SJSA1 (cell line): ENCODE results near the gene RASSF7. TPM values are rescaled to one million over a fixed set of nuclear protein-coding genes. Genes with fewer than 3 reads are reported as not detected.

Experiments
- total RNA-seq: library from RNA; depleted of rRNA; stranded (reverse); fragments of >200 nt; shearing (Covaris generic); gene quantifications from 2 replicates; pipeline ENCODE4 v1.2.3, GENCODE V29; 2014; rRNA removed

RASSF7 gene
- total RNA-seq, 1 experiment from 2014 or later: 16.4 TPM

Other genes with a start within 250 kb of the RASSF7 start
- 0.37 TPM in 1 of 2 replicates, not detected in the other for gene IFITM1, start 246.9 kb upstream of the RASSF7 start, total RNA-seq
- gene IFITM3, start 240.1 kb upstream of the RASSF7 start, total RNA-seq: 43.5 and 63.1 TPM in 2 replicates
- gene B4GALNT4, start 191.5 kb upstream of the RASSF7 start, total RNA-seq: not detected in 2 replicates
- 1.9 and 5.7 TPM in 2 replicates for gene PKP3, start 166.8 kb upstream of the RASSF7 start, total RNA-seq
- 3.3 and 8.6 TPM in 2 replicates for gene SIGIRR, start 146.0 kb upstream of the RASSF7 start, total RNA-seq
- gene ANO9, start 119.0 kb upstream of the RASSF7 start, total RNA-seq: not detected in 2 replicates
- 11.5 and 18.3 TPM in 2 replicates for gene PTDSS2, start 110.7 kb upstream of the RASSF7 start, total RNA-seq
- gene RNH1, start 53.7 kb upstream of the RASSF7 start, total RNA-seq: 121 and 137 TPM in 2 replicates
- 47.3 and 52.3 TPM in 2 replicates for gene HRAS, start 25.4 kb upstream of the RASSF7 start, total RNA-seq
- 0.05 TPM in 1 of 2 replicates, not detected in the other for gene LRRC56, start 23.4 kb upstream of the RASSF7 start, total RNA-seq
- 0.18 TPM in 1 of 2 replicates, not detected in the other for gene LMNTD2, start 232 bp upstream of the RASSF7 start, total RNA-seq
- gene PHRF1, start 15.5 kb downstream of the RASSF7 start, total RNA-seq: 15.8 and 21.7 TPM in 2 replicates
- 4.3 and 5.9 TPM in 2 replicates for gene IRF7, start 55.0 kb downstream of the RASSF7 start, total RNA-seq
- not detected in 2 replicates for gene CDHR5, start 64.0 kb downstream of the RASSF7 start, total RNA-seq
- gene SCT, start 66.2 kb downstream of the RASSF7 start, total RNA-seq: not detected in 2 replicates
- gene DRD4, start 76.3 kb downstream of the RASSF7 start, total RNA-seq: not detected in 2 replicates
- gene DEAF1, start 134.3 kb downstream of the RASSF7 start, total RNA-seq: 4.4 and 8.0 TPM in 2 replicates
- 16.0 and 16.7 TPM in 2 replicates for gene TMEM80, start 134.8 kb downstream of the RASSF7 start, total RNA-seq
- not detected in 2 replicates for gene EPS8L2, start 145.3 kb downstream of the RASSF7 start, total RNA-seq
- 159 and 302 TPM in 2 replicates for gene TALDO1, start 186.5 kb downstream of the RASSF7 start, total RNA-seq
- 7.0 and 12.4 TPM in 2 replicates for gene GATD1, start 216.5 kb downstream of the RASSF7 start, total RNA-seq
- gene CEND1, start 229.1 kb downstream of the RASSF7 start, total RNA-seq: 0.21 and 0.88 TPM in 2 replicates
- gene SLC25A22, start 237.3 kb downstream of the RASSF7 start, total RNA-seq: 5.1 and 11.1 TPM in 2 replicates
- 2.1 and 2.4 TPM in 2 replicates for gene PIDD1, start 244.3 kb downstream of the RASSF7 start, total RNA-seq
- gene RPLP2, start 249.0 kb downstream of the RASSF7 start, total RNA-seq: 504 and 706 TPM in 2 replicates